SK-N-SH treated with all-trans-retinoic acid at 6 μM for 48 hours (cell line): ENCODE data around the gene HCN2.
"Not testable (repeated sequence)": the region's sequence is repeated elsewhere in the genome, so short reads cannot be mapped to it uniquely, and the experiment has no call there.

ENCODE experiments used
- ESRRG ChIP-seq: fragments of 250-450 bp; sonication (Bioruptor Pico); IDR thresholded peaks from 2 replicates; pipeline ENCODE4 v1.6.1; 2021; ENCODE audit warnings: mild to moderate bottlenecking
- SNAI2 ChIP-seq: fragments of 250-450 bp; sonication (Bioruptor Pico); IDR thresholded peaks from 2 replicates; pipeline ENCODE4 v1.5.0; 2020; ENCODE audit warnings: mild to moderate bottlenecking, moderate library complexity
- TOX ChIP-seq: fragments of 250-450 bp; sonication (Bioruptor Pico); IDR thresholded peaks from 2 replicates; pipeline ENCODE4 v1.8.0; 2021; ENCODE audit warnings: mild to moderate bottlenecking, moderate library complexity, borderline replicate concordance
- ZFP3 ChIP-seq: fragments of 250-450 bp; sonication (Bioruptor Pico); IDR thresholded peaks from 2 replicates; pipeline ENCODE4 v1.5.0; 2020; ENCODE audit warnings: mild to moderate bottlenecking, moderate library complexity
- ZNF8 ChIP-seq: fragments of 450-650 bp; formaldehyde crosslinking; IDR thresholded peaks from 2 replicates; pipeline ENCODE4 v1.5.0; 2020; ENCODE audit warnings: mild to moderate bottlenecking, moderate library complexity
- TF ChIP-seq, protein P1 (sequence below): fragments of 250-450 bp; sonication (Bioruptor Pico); IDR thresholded peaks from 2 replicates; pipeline ENCODE4 v1.5.1; 2020; ENCODE audit warnings: low read depth, mild to moderate bottlenecking, moderate library complexity
- TF ChIP-seq, protein P2 (sequence below): fragments of 250-450 bp; sonication (Bioruptor Pico); IDR thresholded peaks from 2 replicates; pipeline ENCODE4 v1.8.0; 2021; ENCODE audit warnings: low read depth, mild to moderate bottlenecking, moderate library complexity, borderline replicate concordance
- TF ChIP-seq, protein P3 (sequence below): fragments of 250-450 bp; sonication (Bioruptor Pico); IDR thresholded peaks from 2 replicates; pipeline ENCODE4 v1.8.0; 2020; ENCODE audit warnings: mild to moderate bottlenecking, moderate library complexity, borderline replicate concordance

GRCh38 chr19:603302-603639, 13.6 kb downstream of the HCN2 start:
- TF ChIP-seq, protein P1, sequence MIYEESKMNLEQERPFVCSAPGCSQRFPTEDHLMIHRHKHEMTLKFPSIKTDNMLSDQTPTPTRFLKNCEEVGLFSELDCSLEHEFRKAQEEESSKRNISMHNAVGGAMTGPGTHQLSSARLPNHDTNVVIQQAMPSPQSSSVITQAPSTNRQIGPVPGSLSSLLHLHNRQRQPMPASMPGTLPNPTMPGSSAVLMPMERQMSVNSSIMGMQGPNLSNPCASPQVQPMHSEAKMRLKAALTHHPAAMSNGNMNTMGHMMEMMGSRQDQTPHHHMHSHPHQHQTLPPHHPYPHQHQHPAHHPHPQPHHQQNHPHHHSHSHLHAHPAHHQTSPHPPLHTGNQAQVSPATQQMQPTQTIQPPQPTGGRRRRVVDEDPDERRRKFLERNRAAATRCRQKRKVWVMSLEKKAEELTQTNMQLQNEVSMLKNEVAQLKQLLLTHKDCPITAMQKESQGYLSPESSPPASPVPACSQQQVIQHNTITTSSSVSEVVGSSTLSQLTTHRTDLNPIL (CRISPR knock-in tag) = not testable (repeated sequence)
- not testable (repeated sequence) for TF ChIP-seq ESRRG (CRISPR knock-in tag); ZFP3; SNAI2 (CRISPR knock-in tag); TOX (CRISPR knock-in tag); ZNF8
- TF ChIP-seq, protein P2, sequence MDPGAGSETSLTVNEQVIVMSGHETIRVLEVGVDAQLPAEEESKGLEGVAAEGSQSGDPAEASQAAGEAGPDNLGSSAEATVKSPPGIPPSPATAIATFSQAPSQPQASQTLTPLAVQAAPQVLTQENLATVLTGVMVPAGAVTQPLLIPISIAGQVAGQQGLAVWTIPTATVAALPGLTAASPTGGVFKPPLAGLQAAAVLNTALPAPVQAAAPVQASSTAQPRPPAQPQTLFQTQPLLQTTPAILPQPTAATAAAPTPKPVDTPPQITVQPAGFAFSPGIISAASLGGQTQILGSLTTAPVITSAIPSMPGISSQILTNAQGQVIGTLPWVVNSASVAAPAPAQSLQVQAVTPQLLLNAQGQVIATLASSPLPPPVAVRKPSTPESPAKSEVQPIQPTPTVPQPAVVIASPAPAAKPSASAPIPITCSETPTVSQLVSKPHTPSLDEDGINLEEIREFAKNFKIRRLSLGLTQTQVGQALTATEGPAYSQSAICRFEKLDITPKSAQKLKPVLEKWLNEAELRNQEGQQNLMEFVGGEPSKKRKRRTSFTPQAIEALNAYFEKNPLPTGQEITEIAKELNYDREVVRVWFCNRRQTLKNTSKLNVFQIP = not testable (repeated sequence)
- TF ChIP-seq, protein P3, sequence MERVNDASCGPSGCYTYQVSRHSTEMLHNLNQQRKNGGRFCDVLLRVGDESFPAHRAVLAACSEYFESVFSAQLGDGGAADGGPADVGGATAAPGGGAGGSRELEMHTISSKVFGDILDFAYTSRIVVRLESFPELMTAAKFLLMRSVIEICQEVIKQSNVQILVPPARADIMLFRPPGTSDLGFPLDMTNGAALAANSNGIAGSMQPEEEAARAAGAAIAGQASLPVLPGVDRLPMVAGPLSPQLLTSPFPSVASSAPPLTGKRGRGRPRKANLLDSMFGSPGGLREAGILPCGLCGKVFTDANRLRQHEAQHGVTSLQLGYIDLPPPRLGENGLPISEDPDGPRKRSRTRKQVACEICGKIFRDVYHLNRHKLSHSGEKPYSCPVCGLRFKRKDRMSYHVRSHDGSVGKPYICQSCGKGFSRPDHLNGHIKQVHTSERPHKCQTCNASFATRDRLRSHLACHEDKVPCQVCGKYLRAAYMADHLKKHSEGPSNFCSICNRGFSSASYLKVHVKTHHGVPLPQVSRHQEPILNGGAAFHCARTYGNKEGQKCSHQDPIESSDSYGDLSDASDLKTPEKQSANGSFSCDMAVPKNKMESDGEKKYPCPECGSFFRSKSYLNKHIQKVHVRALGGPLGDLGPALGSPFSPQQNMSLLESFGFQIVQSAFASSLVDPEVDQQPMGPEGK (CRISPR knock-in tag) = not testable (repeated sequence)
